Fibroblast of skin of right quadriceps (primary cell): Measurements from ENCODE around the gene B3GALT6.
A peak's percentile ranks its signal among the peaks of the same experiment; 100 is the strongest.

Experiments
- DNase-seq: peaks from one replicate; pipeline ENCODE4 v3.0.0-alpha.2; 2013

Gene B3GALT6

GRCh38 chr1:1216770-1217620 is 15.0 kb upstream of the B3GALT6 start:
- no peak for DNase-seq

- no peak for DNase-seq
Measured at GRCh38 chr1:1217621-1218523, 14.2 kb upstream of the B3GALT6 start.

GRCh38 chr1:1218524-1219200 is 13.4 kb upstream of the B3GALT6 start:
- DNase-seq, result no peak

GRCh38 chr1:1219341-1219740 is 12.7 kb upstream of the B3GALT6 start:
- DNase-seq, result no peak

- DNase-seq, result no peak
Measured at GRCh38 chr1:1220197-1220596, 11.8 kb upstream of the B3GALT6 start.

- DNase-seq, result no peak
Measured at GRCh38 chr1:1221887-1222574, 10.0 kb upstream of the B3GALT6 start.

GRCh38 chr1:1222575-1223225 is 9.3 kb upstream of the B3GALT6 start:
- DNase-seq, result no peak

- no peak for DNase-seq
Measured at GRCh38 chr1:1223321-1223720, 8.7 kb upstream of the B3GALT6 start.

- DNase-seq, result no peak
Measured at GRCh38 chr1:1223891-1224290, 8.1 kb upstream of the B3GALT6 start.

- DNase-seq, result no peak
Measured at GRCh38 chr1:1225238-1225845, 6.7 kb upstream of the B3GALT6 start.

GRCh38 chr1:1225913-1226312 is 6.1 kb upstream of the B3GALT6 start:
- no peak for DNase-seq

- no peak for DNase-seq
Measured at GRCh38 chr1:1226566-1227362, 5.3 kb upstream of the B3GALT6 start.

- DNase-seq, result no peak
Measured at GRCh38 chr1:1227386-1227785, 4.7 kb upstream of the B3GALT6 start.

- no peak for DNase-seq
Measured at GRCh38 chr1:1228187-1228586, 3.9 kb upstream of the B3GALT6 start.

- no peak for DNase-seq
Measured at GRCh38 chr1:1228596-1229321, 3.3 kb upstream of the B3GALT6 start.

GRCh38 chr1:1229770-1230169 is 2.3 kb upstream of the B3GALT6 start:
- no peak for DNase-seq

GRCh38 chr1:1230656-1231399 is 1.2 kb upstream of the B3GALT6 start:
- DNase-seq, result peak; percentile 68

- DNase-seq, result peak; percentile 97
Measured at GRCh38 chr1:1231400-1232207, 433 bp upstream of the B3GALT6 start, which contains the start of gene SDF4. Gene SDF4, minus strand, starts transcription at chr1:1232001. Its CDS starts 3,229 bp downstream, at chr1:1228772.
